HFFc6 (cell line): Measurements from ENCODE around the gene SELENOK. TPM values are rescaled to one million over a fixed set of nuclear protein-coding genes. Genes with fewer than 3 reads are reported as not detected.

Experiments used
- DNase-seq: peaks from one replicate; pipeline ENCODE4 v3.0.0-alpha.2; 2018
- H3K27ac Mint-ChIP-seq: 2 replicates; pipeline ENCODE4 v1.8.0; 2020; ENCODE audit warnings: mild to moderate bottlenecking, mixed read lengths
- H3K27me3 Mint-ChIP-seq: 2 replicates; pipeline ENCODE4 v1.8.0; 2021; ENCODE audit warnings: mild to moderate bottlenecking, moderate library complexity, mixed read lengths; ENCODE audit not compliant: insufficient read depth
- H3K36me3 Mint-ChIP-seq: 2 replicates; pipeline ENCODE4 v1.8.0; 2021; ENCODE audit warnings: low read depth, mixed read lengths
- H3K4me1 Mint-ChIP-seq: 2 replicates; pipeline ENCODE4 v1.8.0; 2020; ENCODE audit warnings: low read depth, mixed read lengths
- H3K4me3 Mint-ChIP-seq: 2 replicates; pipeline ENCODE4 v1.8.0; 2020; ENCODE audit warnings: mild to moderate bottlenecking, moderate library complexity, mixed read lengths
- H3K9me3 Mint-ChIP-seq: 2 replicates; pipeline ENCODE4 v1.8.0; 2020; ENCODE audit warnings: mild to moderate bottlenecking, mixed read lengths
- CTCF ChIP-seq: fragments of 200-600 bp; sonication (generic); IDR thresholded peaks from 2 replicates; pipeline ENCODE4 v1.5.0; 2021; ENCODE audit warnings: antibody characterized with exemption, mild to moderate bottlenecking
- total RNA-seq, 6 experiments: library from RNA; stranded (reverse); fragmentation: NEBNext Ultra II Directional; extraction: Animal tissue kit (Norgen Biotek cat#: 25700); gene quantifications; 2 replicates in 1 of 6; 3 replicates in 5 of 6; pipeline ENCODE4 v1.2.3, GENCODE V29; 2021

SELENOK gene
- total RNA-seq, 6 experiments from 2014 or later = 28.6 to 42.2 (median 34.4) TPM

- DNase-seq = no peak
- Mint-ChIP-seq H3K4me1 (no peaks in the 10 kb centered on the region), H3K4me3 (no peak overlapping the region), H3K9me3 (no peaks in the 10 kb centered on the region), H3K36me3 (no peaks in the 10 kb centered on the region), H3K27me3 (peaks cover 28% of the 10 kb centered on the region), H3K27ac (no peak overlapping the region)
- 0 out of 2 replicates have a peak, but pooled peaks have one; percentile 9 for TF ChIP-seq CTCF
Measured at GRCh38 chr3:53841296-53841695, 50.4 kb downstream of the SELENOK start.

- no peak for DNase-seq
- Mint-ChIP-seq H3K4me1 (no peaks in the 10 kb centered on the region), H3K27me3 (peaks cover 9% of the 10 kb centered on the region), H3K27ac (no peak overlapping the region), H3K9me3 (no peaks in the 10 kb centered on the region), H3K4me3 (no peak overlapping the region), H3K36me3 (no peaks in the 10 kb centered on the region)
- TF ChIP-seq CTCF = no peak
Measured at GRCh38 chr3:53837331-53837730, 54.3 kb downstream of the SELENOK start.

GRCh38 chr3:53836084-53836872 lies 55.4 kb downstream of the SELENOK start:
- no peak for TF ChIP-seq CTCF
- Mint-ChIP-seq H3K4me3 (no peak overlapping the region), H3K27ac (no peak overlapping the region), H3K27me3 (peaks cover 9% of the 10 kb centered on the region), H3K36me3 (no peaks in the 10 kb centered on the region), H3K9me3 (no peaks in the 10 kb centered on the region), H3K4me1 (no peaks in the 10 kb centered on the region)
- DNase-seq = no peak

- Mint-ChIP-seq H3K9me3 (no peaks in the 10 kb centered on the region), H3K27me3 (peaks cover 6% of the 10 kb centered on the region), H3K4me1 (no peaks in the 10 kb centered on the region), H3K27ac (no peak overlapping the region), H3K4me3 (no peak overlapping the region), H3K36me3 (no peaks in the 10 kb centered on the region)
- no peak for TF ChIP-seq CTCF
- DNase-seq = no peak
Measured at GRCh38 chr3:53835257-53835656, 56.4 kb downstream of the SELENOK start.

- DNase-seq = no peak
- H3K27ac Mint-ChIP-seq = no peak overlapping the region
- no peaks in the 10 kb centered on the region for H3K36me3 Mint-ChIP-seq
- H3K4me1 Mint-ChIP-seq = no peaks in the 10 kb centered on the region
- H3K27me3 Mint-ChIP-seq = peaks cover 9% of the 10 kb centered on the region
- H3K9me3 Mint-ChIP-seq = no peaks in the 10 kb centered on the region
- no peak for TF ChIP-seq CTCF
- no peak overlapping the region for H3K4me3 Mint-ChIP-seq
Measured at GRCh38 chr3:53834429-53835095, 57.1 kb downstream of the SELENOK start.

Other genes starting within 250 kb of the SELENOK start
- gene CHDH, start 45.4 kb downstream of the SELENOK start, total RNA-seq = not detected
- not detected for gene IL17RB, start 45.3 kb downstream of the SELENOK start, total RNA-seq
- gene ACTR8, start 9.7 kb downstream of the SELENOK start, total RNA-seq = 10 to 100 TPM; 43.3 to 47.6 (median 45.6) TPM
- gene CACNA2D3, start 230.7 kb upstream of the SELENOK start, total RNA-seq = under 1 TPM in 4 of 6 experiments, not detected in 2; 0.14 to 0.23 (median 0.19) TPM